HG03575 (cell line): Measurements from ENCODE around the gene MEGF11.

Experiments
- ATAC-seq: cut with Tn5 transposase; IDR thresholded peaks from one replicate; pipeline ENCODE4 v1.9.1; 2021; ENCODE audit not compliant: unreplicated experiment, insufficient number of reproducible peaks, low FRiP score; ENCODE audit errors: extremely low read depth

MEGF11 gene

GRCh38 chr15:66057089-66057488 lies 196.5 kb downstream of the MEGF11 start:
- no peak for ATAC-seq

DNA sequence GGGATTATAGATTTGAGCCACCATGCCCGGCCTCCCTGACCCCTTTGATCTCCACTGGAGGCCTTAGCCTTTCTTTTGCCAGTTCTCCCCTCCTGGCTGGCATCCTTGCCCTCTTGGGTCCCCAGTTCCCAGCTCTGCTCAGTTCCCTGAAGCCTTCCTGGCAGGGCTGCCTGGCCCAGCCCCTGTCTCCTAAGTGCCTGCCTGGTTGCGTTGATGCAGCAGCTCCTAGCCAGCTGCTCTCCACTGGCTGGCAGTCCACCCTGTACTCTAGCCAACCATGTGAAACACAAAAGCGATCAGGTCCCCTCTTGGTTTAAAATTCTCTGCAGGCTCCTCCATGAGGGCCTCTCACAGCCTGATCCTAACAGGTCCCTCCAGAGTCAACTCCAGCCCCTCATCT lies 199.6 kb downstream of the MEGF11 start:
- no peak for ATAC-seq

- no peak for ATAC-seq
Observed at GRCh38 chr15:66051833-66052232, 201.7 kb downstream of the MEGF11 start.

- no peak for ATAC-seq
Observed at GRCh38 chr15:66050264-66050663, 203.3 kb downstream of the MEGF11 start.

DNA sequence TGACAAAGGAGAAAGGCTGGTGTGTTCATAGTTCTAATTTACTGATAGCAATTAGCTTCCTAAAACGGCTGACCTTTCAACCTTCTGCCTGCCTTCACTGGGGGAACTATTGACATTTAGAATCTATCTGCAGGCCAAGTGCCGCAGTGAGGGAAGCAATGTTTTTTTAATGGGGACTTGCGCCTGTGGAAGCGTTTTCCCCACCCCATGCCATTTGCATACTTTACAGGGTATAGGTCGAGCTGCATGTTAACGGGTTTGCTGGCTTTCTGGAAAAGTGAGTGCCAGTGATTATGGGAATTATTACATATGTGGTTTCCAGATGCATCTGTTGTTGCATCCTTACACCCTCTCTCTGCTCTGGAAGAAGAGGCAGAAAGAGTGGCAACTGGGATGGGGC lies 204.2 kb downstream of the MEGF11 start:
- no peak for ATAC-seq

- ATAC-seq, result no peak
Observed at GRCh38 chr15:66047321-66048024, 206.1 kb downstream of the MEGF11 start.

GRCh38 chr15:66046751-66047150 lies 206.8 kb downstream of the MEGF11 start:
- no peak for ATAC-seq

DNA sequence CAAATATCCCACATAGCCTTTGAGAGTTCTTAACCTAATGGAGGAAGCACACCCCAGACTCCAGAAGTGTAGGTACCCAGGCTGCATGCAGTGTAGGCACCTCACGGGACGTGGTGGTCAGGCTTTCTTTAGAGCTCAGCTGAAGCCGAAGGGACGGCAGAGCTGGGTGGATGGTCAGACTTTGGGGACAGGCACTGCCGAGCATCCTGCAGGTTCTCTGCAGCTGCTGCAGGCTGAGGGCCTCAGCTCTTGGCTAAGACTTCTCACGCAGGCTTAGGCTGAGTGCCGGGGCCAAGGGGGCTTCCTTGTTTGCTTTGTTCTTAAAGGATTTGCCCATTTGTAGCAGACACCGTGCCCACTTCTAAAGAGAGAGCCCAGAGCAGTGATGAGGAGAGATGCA lies 207.2 kb downstream of the MEGF11 start:
- no peak for ATAC-seq

GRCh38 chr15:66045542-66045941 lies 208.0 kb downstream of the MEGF11 start:
- ATAC-seq, result no peak

GRCh38 chr15:66044837-66045236 lies 208.7 kb downstream of the MEGF11 start:
- no peak for ATAC-seq

- no peak for ATAC-seq
Observed at GRCh38 chr15:66043264-66043663, 210.3 kb downstream of the MEGF11 start.

- no peak for ATAC-seq
Observed at GRCh38 chr15:66042624-66043023, 210.9 kb downstream of the MEGF11 start.

DNA sequence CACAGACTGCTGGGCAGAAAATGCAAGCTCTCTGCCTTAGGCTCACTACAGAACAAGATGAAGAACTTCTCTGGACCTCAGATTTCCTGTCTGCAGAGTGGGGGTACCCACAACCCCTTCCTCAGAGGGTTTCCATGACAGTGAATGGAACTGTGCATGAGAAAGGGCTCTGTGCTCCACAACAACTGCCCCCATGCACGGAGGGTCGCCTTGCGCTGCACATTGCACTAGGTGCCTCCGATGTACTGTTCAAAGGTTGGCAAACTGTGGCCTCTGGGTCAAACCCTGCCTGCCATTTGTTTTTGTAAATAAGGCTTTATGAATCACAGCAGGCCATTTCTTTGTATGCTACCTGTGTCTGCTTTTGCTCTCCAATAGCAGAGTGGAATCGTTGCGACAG lies 212.3 kb downstream of the MEGF11 start:
- ATAC-seq, result no peak

DNA sequence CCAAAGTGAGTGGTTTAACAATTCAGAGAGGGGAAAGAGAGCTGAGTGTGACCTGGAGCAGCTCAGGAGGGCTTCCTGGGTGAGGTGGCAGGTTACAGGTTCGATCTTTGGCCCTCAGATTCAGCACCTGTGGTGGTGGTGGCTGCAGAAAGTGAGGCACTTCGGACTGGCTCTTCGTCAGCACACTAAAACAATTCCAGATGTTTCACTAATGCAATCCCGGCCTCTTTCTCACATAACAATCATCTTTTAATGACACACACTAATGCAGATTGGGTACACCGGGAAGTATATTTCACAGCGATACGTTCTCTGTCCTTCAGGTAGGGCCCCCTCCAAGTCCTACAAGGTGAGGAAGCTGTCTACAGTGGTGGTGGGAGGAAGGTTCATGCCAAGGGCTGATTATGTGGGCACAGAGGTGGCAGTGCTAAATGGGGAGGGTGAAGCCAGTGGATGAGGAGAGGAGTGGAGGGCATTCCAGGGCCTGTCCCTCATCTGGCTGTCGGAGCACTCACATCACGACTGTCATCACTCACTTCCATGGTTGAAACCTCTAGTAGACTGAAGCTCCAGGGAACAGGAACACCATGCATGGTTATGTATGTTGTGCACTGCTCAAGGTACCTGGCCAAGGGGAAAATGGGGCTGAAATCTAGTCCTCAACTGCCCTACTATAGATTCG lies 213.2 kb downstream of the MEGF11 start:
- ATAC-seq, result no peak

GRCh38 chr15:66039117-66039871 lies 214.3 kb downstream of the MEGF11 start:
- ATAC-seq, result no peak

DNA sequence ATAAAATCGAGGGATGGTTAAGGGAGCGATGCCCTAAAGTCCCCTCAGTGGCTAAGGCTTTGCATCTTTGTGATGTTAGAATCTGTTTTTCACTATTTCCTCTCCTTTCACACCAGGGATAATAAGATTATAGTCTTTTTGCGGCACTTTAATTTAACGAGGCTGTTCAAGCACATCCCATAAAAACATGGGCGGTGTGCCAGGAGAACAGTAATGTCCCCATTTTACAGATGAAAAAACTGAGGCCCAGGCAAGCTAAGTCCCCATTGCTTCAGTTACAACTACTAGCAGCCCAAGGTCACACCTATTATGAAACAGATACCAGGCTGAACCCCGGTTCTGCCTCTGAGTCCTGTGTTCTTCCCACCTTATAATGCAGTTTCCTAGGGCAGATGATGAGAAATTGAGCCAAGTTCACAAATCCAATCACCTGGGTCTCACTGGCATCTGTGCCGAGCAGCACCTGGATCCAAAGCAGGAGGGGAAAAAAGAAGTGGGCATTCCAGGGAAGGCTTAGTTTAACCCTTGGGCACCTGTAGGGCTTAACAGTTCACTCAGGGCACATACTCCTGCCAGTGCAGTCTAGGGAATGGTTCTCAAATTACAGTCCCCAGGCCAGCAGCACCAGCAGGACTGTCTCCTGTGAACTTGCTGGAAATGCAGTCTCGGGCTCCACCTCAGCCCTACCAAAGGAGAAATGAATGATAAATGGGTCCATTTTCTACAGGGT lies 215.0 kb downstream of the MEGF11 start:
- ATAC-seq, result no peak

DNA sequence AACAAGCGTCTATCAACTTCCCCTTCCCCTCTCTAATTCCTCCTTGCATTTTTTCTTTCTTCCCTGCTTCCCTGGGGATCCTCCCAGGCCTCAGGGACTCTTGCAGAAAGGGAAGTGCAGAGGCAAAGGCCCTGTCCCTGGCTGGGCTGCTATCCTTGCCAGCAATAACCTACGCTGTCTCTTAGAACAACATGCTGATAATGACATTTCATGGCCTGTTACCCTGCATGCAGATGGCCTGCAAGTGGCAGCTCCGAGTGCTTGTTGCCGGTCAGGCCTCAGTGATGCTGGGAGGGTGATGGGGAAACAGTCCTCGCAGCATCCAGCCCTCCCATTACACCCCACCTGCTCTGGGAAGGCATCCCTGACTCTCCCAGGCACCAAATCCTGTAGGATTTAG lies 216.7 kb downstream of the MEGF11 start:
- ATAC-seq, result no peak

- no peak for ATAC-seq
Observed at GRCh38 chr15:66035901-66036300, 217.6 kb downstream of the MEGF11 start.

DNA sequence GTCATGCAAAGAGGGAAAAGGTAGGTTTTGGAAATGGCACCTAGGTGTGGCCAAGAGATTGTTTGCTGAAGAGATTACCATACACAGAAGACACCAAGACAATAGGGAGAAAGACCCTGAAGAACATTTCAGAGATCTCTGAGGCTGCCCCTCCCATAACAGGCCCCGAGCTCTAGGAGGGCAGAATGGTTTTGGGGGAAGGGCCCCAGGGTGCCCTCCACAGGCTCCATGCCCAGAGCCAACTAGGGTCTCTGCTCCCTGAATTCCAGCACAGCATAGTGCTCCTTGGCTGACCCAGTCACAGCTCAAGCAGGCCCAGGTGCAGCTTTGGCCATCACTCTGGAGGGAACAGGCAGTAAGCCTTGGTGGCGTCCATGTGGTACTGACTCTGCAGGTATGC lies 220.4 kb downstream of the MEGF11 start:
- ATAC-seq, result no peak
